Renal cortical epithelial cell (primary cell): Measurements from ENCODE around the gene NXN. TPM values are rescaled to one million over a fixed set of nuclear protein-coding genes. Genes with fewer than 3 reads are reported as not detected.
"Not testable (repeated sequence)": the region's sequence is repeated elsewhere in the genome, so short reads cannot be mapped to it uniquely, and the experiment has no call there.

ENCODE experiments used
- DNase-seq: peaks from one replicate; pipeline ENCODE4 v3.0.0-alpha.2; 2011; ENCODE audit warnings: low read depth
- total RNA-seq: library from RNA; depleted of rRNA; stranded (reverse); fragments of >200 nt; gene quantifications from 2 replicates; pipeline ENCODE4 v1.2.3, GENCODE V29; 2014

The NXN gene
- total RNA-seq, 1 donor from 2014 or later = 57.7 TPM

- DNase-seq = no peak
Measured at GRCh38 chr17:863880-864279, 115.7 kb downstream of the NXN start.

GRCh38 chr17:862582-862981 lies 117.0 kb downstream of the NXN start:
- DNase-seq = no peak

- DNase-seq = no peak
Measured at GRCh38 chr17:861364-861763, 118.2 kb downstream of the NXN start.

- DNase-seq = no peak
Measured at GRCh38 chr17:860805-861204, 118.8 kb downstream of the NXN start.

- DNase-seq = no peak
Measured at GRCh38 chr17:859824-860195, 119.8 kb downstream of the NXN start.

- no peak for DNase-seq
Measured at GRCh38 chr17:859061-859823, 120.3 kb downstream of the NXN start.

GRCh38 chr17:856149-856548 lies 123.4 kb downstream of the NXN start:
- DNase-seq = no peak

- no peak for DNase-seq
Measured at GRCh38 chr17:855569-855968, 124.0 kb downstream of the NXN start.

GRCh38 chr17:852850-853249 lies 126.7 kb downstream of the NXN start:
- not testable (repeated sequence) for DNase-seq

GRCh38 chr17:852349-852748 lies 127.2 kb downstream of the NXN start:
- no peak for DNase-seq

GRCh38 chr17:851924-852323 lies 127.7 kb downstream of the NXN start:
- no peak for DNase-seq

- peak; percentile 16 for DNase-seq
Measured at GRCh38 chr17:850851-851763, 128.5 kb downstream of the NXN start.

GRCh38 chr17:850086-850850 lies 129.3 kb downstream of the NXN start:
- no peak for DNase-seq

- no peak for DNase-seq
Measured at GRCh38 chr17:848402-848801, 131.2 kb downstream of the NXN start.

- DNase-seq = peak; percentile 36
Measured at GRCh38 chr17:846901-847843, 132.4 kb downstream of the NXN start.

GRCh38 chr17:841313-841712 lies 138.3 kb downstream of the NXN start:
- DNase-seq = no peak

GRCh38 chr17:838486-838885 lies 141.1 kb downstream of the NXN start:
- DNase-seq = no peak

- DNase-seq = no peak
Measured at GRCh38 chr17:836151-836550, 143.4 kb downstream of the NXN start.

- DNase-seq = not testable (repeated sequence)
Measured at GRCh38 chr17:835721-836120, 143.9 kb downstream of the NXN start.

GRCh38 chr17:835263-835662 lies 144.3 kb downstream of the NXN start:
- peak; percentile 93 for DNase-seq

GRCh38 chr17:834136-834535 lies 145.4 kb downstream of the NXN start:
- no peak for DNase-seq
